ENCODE results near the gene SLC24A4.
A peak's percentile ranks its signal among the peaks of the same experiment; 100 is the strongest.
"Not testable (repeated sequence)": the region's sequence is repeated elsewhere in the genome, so short reads cannot be mapped to it uniquely, and the experiment has no call there.

SLC24A4 gene

GRCh38 chr14:92528486-92529100 lies 205.6 kb downstream of the SLC24A4 start:
- DNase-seq, result no peak

GRCh38 chr14:92529903-92530302 lies 206.9 kb downstream of the SLC24A4 start:
- DNase-seq, result no peak

- peak; percentile 82 for DNase-seq
Measured at GRCh38 chr14:92531106-92531873, 208.3 kb downstream of the SLC24A4 start.

- DNase-seq, result no peak
Measured at GRCh38 chr14:92532490-92533163, 209.7 kb downstream of the SLC24A4 start.

- DNase-seq, result peak; percentile 51
Measured at GRCh38 chr14:92534932-92535643, 212.1 kb downstream of the SLC24A4 start.

- not testable (repeated sequence) for DNase-seq
Measured at GRCh38 chr14:92536231-92536630, 213.3 kb downstream of the SLC24A4 start.

- no peak for DNase-seq
Measured at GRCh38 chr14:92538412-92538985, 215.5 kb downstream of the SLC24A4 start.

- DNase-seq, result no peak
Measured at GRCh38 chr14:92539419-92539818, 216.5 kb downstream of the SLC24A4 start.

- no peak for DNase-seq
Measured at GRCh38 chr14:92539875-92540274, 216.9 kb downstream of the SLC24A4 start.

- no peak for DNase-seq
Measured at GRCh38 chr14:92540472-92541048, 217.6 kb downstream of the SLC24A4 start.

- no peak for DNase-seq
Measured at GRCh38 chr14:92542766-92543554, 220.0 kb downstream of the SLC24A4 start.

- no peak for DNase-seq
Measured at GRCh38 chr14:92544051-92544720, 221.2 kb downstream of the SLC24A4 start.

- DNase-seq, result no peak
Measured at GRCh38 chr14:92546347-92547053, 223.5 kb downstream of the SLC24A4 start.

- DNase-seq, result no peak
Measured at GRCh38 chr14:92549105-92549858, 226.3 kb downstream of the SLC24A4 start.

GRCh38 chr14:92549859-92550230 lies 226.9 kb downstream of the SLC24A4 start:
- no peak for DNase-seq

All from CD4-positive, alpha-beta T cell treated with Interleukin-12 subunit alpha and Interleukin-12 subunit beta, for 1 hour (primary cell).